ENCODE data around the gene CEMIP. TPM values are rescaled to one million over a fixed set of nuclear protein-coding genes. Genes with fewer than 3 reads are reported as not detected.

The CEMIP gene
- total and polyA plus RNA-seq, 2 experiments from 2014 or later, result 0.27 to 2.1 TPM

GRCh38 chr15:80768158-80768557, 11.0 kb upstream of the CEMIP start:
- no peak overlapping the region for H3K4me3 Mint-ChIP-seq
- no peak for ATAC-seq
- Histone ChIP-seq H3K79me2 (replicated peaks; ENCODE audit: insufficient read depth) (no peaks in the 10 kb centered on the region), H4K20me1 (replicated peaks; ENCODE audit: insufficient read depth) (no peaks in the 10 kb centered on the region), H3K4me2 (no peak overlapping the region), H3K27ac (ENCODE audit: low read depth) (no peak overlapping the region), H3K36me3 (ENCODE audit: insufficient read depth) (no peaks in the 10 kb centered on the region), H3K4me3 (no peak overlapping the region), H3K4me1 (ENCODE audit: insufficient read depth) (0 out of 2 replicates have a peak, but pooled peaks cover 8% of the 10 kb centered on the region), H3F3A (replicated peaks; ENCODE audit: low read depth) (no peaks in the 10 kb centered on the region), H2AFZ (no peak overlapping the region), H3K27me3 (ENCODE audit: insufficient read depth) (no peaks in the 10 kb centered on the region), H3K9me2 (ENCODE audit: insufficient read depth) (peaks cover 9% of the 10 kb centered on the region)
- TF ChIP-seq CTCF (conservative IDR thresholded peaks at IDR 0.05; ENCODE audit: low read depth in 2 of 2) (no peak), JUNB (IDR thresholded peaks at IDR 0.05; ENCODE audit: unreplicated experiment) (no peak), EZH2phosphoT487 (IDR thresholded peaks at IDR 0.05; ENCODE audit: unreplicated experiment) (no peak), STAT1 (IDR thresholded peaks at IDR 0.05; ENCODE audit: unreplicated experiment) (no peak), EZH2 (IDR thresholded peaks at IDR 0.05; ENCODE audit: low read depth, unreplicated experiment) (no peak), ETS1 (IDR thresholded peaks at IDR 0.05) (no peak), POLR2AphosphoS5 (IDR thresholded peaks at IDR 0.05; ENCODE audit: low read depth) (no peak), NANOG (IDR thresholded peaks at IDR 0.05; ENCODE audit: borderline replicate concordance) (no peak), ZNF331 (CRISPR knock-in tag; IDR thresholded peaks at IDR 0.05; ENCODE audit: low read depth) (no peak), ZNF114 (CRISPR knock-in tag; IDR thresholded peaks at IDR 0.05) (no peak), ZNF462 (CRISPR knock-in tag; IDR thresholded peaks at IDR 0.05) (no peak), CREB1 (CRISPR knock-in tag; IDR thresholded peaks at IDR 0.05; ENCODE audit: low read depth) (no peak), REST (IDR thresholded peaks at IDR 0.05; ENCODE audit: unreplicated experiment) (no peak)
- peaks cover 8% of the 10 kb centered on the region for H3K4me1 Mint-ChIP-seq
- H3K36me3 Mint-ChIP-seq (ENCODE audit: low read depth), result no peaks in the 10 kb centered on the region
- H3K9me3 Mint-ChIP-seq, result no peaks in the 10 kb centered on the region
- no peak overlapping the region for H3K27ac Mint-ChIP-seq
- no peak for DNase-seq (ENCODE audit: low spot score)
- H3K27me3 Mint-ChIP-seq (ENCODE audit: insufficient read depth, low read depth, poor library complexity), result peaks cover 6% of the 10 kb centered on the region
